MM.1S (cell line): ENCODE results near the gene FNTB.

Source experiments
- CTCF ChIP-seq: fragments of 300-600 bp; sonication (generic); IDR thresholded peaks from 2 replicates; pipeline ENCODE4 v1.5.1; 2016; ENCODE audit warnings: antibody characterized with exemption, low read length, mixed read lengths
- EZH2 ChIP-seq: fragments of 300-600 bp; sonication (generic); optimal IDR thresholded peaks from 2 replicates; pipeline ENCODE3; 2017; ENCODE audit warnings: low read depth, mild to moderate bottlenecking, antibody characterized with exemption, low read length, mixed read lengths
- EZH2phosphoT487 ChIP-seq: fragments of 300-600 bp; sonication (generic); IDR thresholded peaks from 2 replicates; pipeline ENCODE4 v1.6.1; 2018; ENCODE audit warnings: antibody characterized with exemption, low read length

- TF ChIP-seq CTCF (peak; percentile 46), EZH2 (no peak), EZH2phosphoT487 (no peak)
Observed at GRCh38 chr14:64983439-64984310, 3.0 kb upstream of the FNTB start.
